ENCODE results near the gene AK8.

AK8 gene

GRCh38 chr9:132833550-132834121 is 44.4 kb downstream of the AK8 start:
- no peak overlapping the region for H3K9ac ChIP-seq (ENCODE audit: low read depth, low read length)
- H3K9me3 ChIP-seq (ENCODE audit: control insufficient read depth, insufficient read depth, low read length): no peaks in the 10 kb centered on the region
- H3K36me3 ChIP-seq (ENCODE audit: insufficient read depth, low read length): no peaks in the 10 kb centered on the region
- H3K4me1 ChIP-seq (ENCODE audit: insufficient read depth, low read length): no peaks in the 10 kb centered on the region

GRCh38 chr9:132832171-132832881 is 45.8 kb downstream of the AK8 start:
- Histone ChIP-seq H3K4me1 (ENCODE audit: insufficient read depth, low read length) (no peaks in the 10 kb centered on the region), H3K9me3 (ENCODE audit: control insufficient read depth, insufficient read depth, low read length) (no peaks in the 10 kb centered on the region), H3K36me3 (ENCODE audit: insufficient read depth, low read length) (no peaks in the 10 kb centered on the region), H3K9ac (ENCODE audit: low read depth, low read length) (no peak overlapping the region)

- Histone ChIP-seq H3K9ac (ENCODE audit: low read depth, low read length) (no peak overlapping the region), H3K4me1 (ENCODE audit: insufficient read depth, low read length) (no peaks in the 10 kb centered on the region), H3K36me3 (ENCODE audit: insufficient read depth, low read length) (no peaks in the 10 kb centered on the region), H3K9me3 (ENCODE audit: control insufficient read depth, insufficient read depth, low read length) (no peaks in the 10 kb centered on the region)
Observed at GRCh38 chr9:132828201-132828770, 49.8 kb downstream of the AK8 start.

- H3K36me3 ChIP-seq (ENCODE audit: insufficient read depth, low read length): no peaks in the 10 kb centered on the region
- H3K4me1 ChIP-seq (ENCODE audit: insufficient read depth, low read length): no peaks in the 10 kb centered on the region
- H3K9ac ChIP-seq (ENCODE audit: low read depth, low read length): no peak overlapping the region
- no peaks in the 10 kb centered on the region for H3K9me3 ChIP-seq (ENCODE audit: control insufficient read depth, insufficient read depth, low read length)
Observed at GRCh38 chr9:132827366-132827765, 50.7 kb downstream of the AK8 start.

DNA sequence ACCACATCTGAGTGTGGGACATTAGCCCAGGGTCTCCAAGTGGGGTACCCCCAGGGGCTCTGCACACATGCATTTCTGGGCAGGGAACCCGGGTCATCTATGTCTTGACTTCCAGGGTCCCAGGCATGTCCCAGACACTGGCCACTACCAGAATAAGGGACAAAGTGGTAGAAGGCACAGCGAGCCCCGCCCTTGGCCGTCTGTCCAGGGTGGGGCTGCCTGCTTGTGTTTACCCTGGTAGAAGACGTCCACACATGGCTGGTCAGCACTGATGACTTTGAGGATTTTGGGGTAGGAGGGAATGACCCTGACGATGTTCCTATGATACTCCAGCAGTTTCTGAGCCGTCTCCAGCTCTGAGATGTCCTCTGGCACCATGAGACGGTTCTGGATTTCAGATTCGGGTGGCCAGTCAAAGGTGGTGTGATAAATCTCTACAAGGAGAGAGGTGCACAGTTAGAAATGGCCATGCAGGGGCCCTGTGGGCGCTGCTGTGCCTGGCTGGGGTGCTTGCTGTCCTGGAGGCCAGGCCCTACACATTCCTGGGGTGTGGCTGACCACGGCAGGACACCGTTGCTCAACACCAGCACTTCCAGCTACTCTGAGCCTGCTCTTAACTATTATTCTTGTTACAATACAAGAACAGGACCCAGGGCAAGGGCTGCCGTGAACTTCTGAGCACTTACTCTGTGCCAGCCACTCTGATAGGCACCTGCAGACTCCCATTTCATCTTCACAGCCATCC is 51.3 kb downstream of the AK8 start:
- H3K9ac ChIP-seq (ENCODE audit: low read depth, low read length): no peak overlapping the region
- no peaks in the 10 kb centered on the region for H3K9me3 ChIP-seq (ENCODE audit: control insufficient read depth, insufficient read depth, low read length)
- H3K4me1 ChIP-seq (ENCODE audit: insufficient read depth, low read length): no peaks in the 10 kb centered on the region
- no peaks in the 10 kb centered on the region for H3K36me3 ChIP-seq (ENCODE audit: insufficient read depth, low read length)

DNA sequence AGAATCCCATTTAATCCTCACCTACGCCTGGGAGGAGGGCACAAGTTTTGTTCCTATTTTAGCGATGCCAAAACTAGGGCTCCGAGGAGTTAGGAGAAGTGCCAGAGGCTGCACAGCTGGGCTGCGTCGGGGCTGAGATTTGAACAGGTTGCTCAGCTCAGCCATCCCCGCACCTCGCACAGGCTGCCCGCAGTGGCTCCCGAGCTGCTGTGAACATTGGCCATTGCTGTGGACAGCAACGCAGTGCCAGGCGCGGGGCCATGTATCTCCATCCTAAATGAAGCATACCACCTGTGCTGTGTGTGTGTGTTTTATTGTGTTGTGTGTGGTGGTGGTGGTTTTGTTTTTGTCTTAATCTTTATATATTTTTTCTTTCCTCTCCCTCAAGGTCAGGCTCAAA is 52.0 kb downstream of the AK8 start:
- no peak overlapping the region for H3K9ac ChIP-seq (ENCODE audit: low read depth, low read length)
- no peaks in the 10 kb centered on the region for H3K36me3 ChIP-seq (ENCODE audit: insufficient read depth, low read length)
- H3K9me3 ChIP-seq (ENCODE audit: control insufficient read depth, insufficient read depth, low read length): no peaks in the 10 kb centered on the region
- no peaks in the 10 kb centered on the region for H3K4me1 ChIP-seq (ENCODE audit: insufficient read depth, low read length)

- H3K9ac ChIP-seq (ENCODE audit: low read depth, low read length): no peak overlapping the region
- no peaks in the 10 kb centered on the region for H3K36me3 ChIP-seq (ENCODE audit: insufficient read depth, low read length)
- H3K9me3 ChIP-seq (ENCODE audit: control insufficient read depth, insufficient read depth, low read length): no peaks in the 10 kb centered on the region
- no peaks in the 10 kb centered on the region for H3K4me1 ChIP-seq (ENCODE audit: insufficient read depth, low read length)
Observed at GRCh38 chr9:132825430-132825829, 52.7 kb downstream of the AK8 start.

- Histone ChIP-seq H3K9ac (ENCODE audit: low read depth, low read length) (no peak overlapping the region), H3K9me3 (ENCODE audit: control insufficient read depth, insufficient read depth, low read length) (no peaks in the 10 kb centered on the region), H3K4me1 (ENCODE audit: insufficient read depth, low read length) (no peaks in the 10 kb centered on the region), H3K36me3 (ENCODE audit: insufficient read depth, low read length) (no peaks in the 10 kb centered on the region)
Observed at GRCh38 chr9:132824951-132825350, 53.1 kb downstream of the AK8 start.

- no peaks in the 10 kb centered on the region for H3K36me3 ChIP-seq (ENCODE audit: insufficient read depth, low read length)
Observed at GRCh38 chr9:132824151-132824550, 53.9 kb downstream of the AK8 start.

GRCh38 chr9:132823370-132824145 is 54.5 kb downstream of the AK8 start:
- H3K9me3 ChIP-seq (ENCODE audit: control insufficient read depth, insufficient read depth, low read length): no peaks in the 10 kb centered on the region
- no peaks in the 10 kb centered on the region for H3K4me1 ChIP-seq (ENCODE audit: insufficient read depth, low read length)
- H3K9ac ChIP-seq (ENCODE audit: low read depth, low read length): no peak overlapping the region
- H3K36me3 ChIP-seq (ENCODE audit: insufficient read depth, low read length): no peaks in the 10 kb centered on the region

More at GRCh38 chr9:132824151-132824550, 53.9 kb downstream of the AK8 start:
- Histone ChIP-seq H3K9me3 (ENCODE audit: control insufficient read depth, insufficient read depth, low read length) (no peaks in the 10 kb centered on the region), H3K9ac (ENCODE audit: low read depth, low read length) (no peak overlapping the region), H3K4me1 (ENCODE audit: insufficient read depth, low read length) (no peaks in the 10 kb centered on the region)

GRCh38 chr9:132820169-132820944 is 57.7 kb downstream of the AK8 start:
- no peaks in the 10 kb centered on the region for H3K4me1 ChIP-seq (ENCODE audit: insufficient read depth, low read length)
- no peaks in the 10 kb centered on the region for H3K9me3 ChIP-seq (ENCODE audit: control insufficient read depth, insufficient read depth, low read length)
- H3K9ac ChIP-seq (ENCODE audit: low read depth, low read length): no peak overlapping the region
- H3K36me3 ChIP-seq (ENCODE audit: insufficient read depth, low read length): no peaks in the 10 kb centered on the region

- Histone ChIP-seq H3K4me1 (ENCODE audit: insufficient read depth, low read length) (no peaks in the 10 kb centered on the region), H3K9ac (ENCODE audit: low read depth, low read length) (no peak overlapping the region), H3K36me3 (ENCODE audit: insufficient read depth, low read length) (no peaks in the 10 kb centered on the region), H3K9me3 (ENCODE audit: control insufficient read depth, insufficient read depth, low read length) (no peaks in the 10 kb centered on the region)
Observed at GRCh38 chr9:132818588-132818987, 59.5 kb downstream of the AK8 start.

GRCh38 chr9:132814937-132815336 is 63.1 kb downstream of the AK8 start:
- no peak overlapping the region for H3K9ac ChIP-seq (ENCODE audit: low read depth, low read length)
- H3K9me3 ChIP-seq (ENCODE audit: control insufficient read depth, insufficient read depth, low read length): no peaks in the 10 kb centered on the region
- no peaks in the 10 kb centered on the region for H3K36me3 ChIP-seq (ENCODE audit: insufficient read depth, low read length)
- H3K4me1 ChIP-seq (ENCODE audit: insufficient read depth, low read length): no peaks in the 10 kb centered on the region
